ENCODE results near the gene RHAG.

DNA sequence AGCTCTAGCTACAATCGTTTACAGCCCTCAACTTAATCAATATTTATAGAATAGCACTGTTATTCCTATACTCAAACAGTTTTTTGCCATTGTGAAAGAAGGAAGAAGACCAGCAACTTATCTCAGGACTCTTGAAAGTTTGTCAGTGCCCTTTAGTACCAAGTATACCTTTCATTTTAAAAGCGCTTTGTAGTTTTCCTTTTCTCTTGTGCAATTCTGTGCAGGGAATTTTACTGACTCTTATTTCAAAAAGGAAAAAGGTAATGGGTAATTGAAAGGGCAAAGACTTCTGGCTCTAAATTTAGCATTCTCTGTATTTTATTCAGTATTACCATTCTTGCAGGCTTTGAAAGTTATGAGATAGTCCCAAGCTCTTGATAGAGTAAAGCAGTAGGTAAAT lies 16.8 kb upstream of the RHAG start:
- TF ChIP-seq REST (IDR thresholded peaks at IDR 0.05; ENCODE audit: insufficient read depth in 1 of 2, low read depth in 2 of 2, low read length in 1 of 2) (no peak), SIN3A (IDR thresholded peaks at IDR 0.05; ENCODE audit: borderline replicate concordance, insufficient read depth, low read depth, low read length) (no peak), POLR2AphosphoS5 (IDR thresholded peaks at IDR 0.05; ENCODE audit: low read depth, low read length) (no peak), TCF7L2 (IDR thresholded peaks at IDR 0.05; ENCODE audit: low read depth, low read length) (no peak)
- TF ChIP-seq, protein P1, sequence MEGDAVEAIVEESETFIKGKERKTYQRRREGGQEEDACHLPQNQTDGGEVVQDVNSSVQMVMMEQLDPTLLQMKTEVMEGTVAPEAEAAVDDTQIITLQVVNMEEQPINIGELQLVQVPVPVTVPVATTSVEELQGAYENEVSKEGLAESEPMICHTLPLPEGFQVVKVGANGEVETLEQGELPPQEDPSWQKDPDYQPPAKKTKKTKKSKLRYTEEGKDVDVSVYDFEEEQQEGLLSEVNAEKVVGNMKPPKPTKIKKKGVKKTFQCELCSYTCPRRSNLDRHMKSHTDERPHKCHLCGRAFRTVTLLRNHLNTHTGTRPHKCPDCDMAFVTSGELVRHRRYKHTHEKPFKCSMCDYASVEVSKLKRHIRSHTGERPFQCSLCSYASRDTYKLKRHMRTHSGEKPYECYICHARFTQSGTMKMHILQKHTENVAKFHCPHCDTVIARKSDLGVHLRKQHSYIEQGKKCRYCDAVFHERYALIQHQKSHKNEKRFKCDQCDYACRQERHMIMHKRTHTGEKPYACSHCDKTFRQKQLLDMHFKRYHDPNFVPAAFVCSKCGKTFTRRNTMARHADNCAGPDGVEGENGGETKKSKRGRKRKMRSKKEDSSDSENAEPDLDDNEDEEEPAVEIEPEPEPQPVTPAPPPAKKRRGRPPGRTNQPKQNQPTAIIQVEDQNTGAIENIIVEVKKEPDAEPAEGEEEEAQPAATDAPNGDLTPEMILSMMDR (IDR thresholded peaks at IDR 0.05): no peak
